ENCODE results near the gene PEAK3.

The PEAK3 gene

DNA sequence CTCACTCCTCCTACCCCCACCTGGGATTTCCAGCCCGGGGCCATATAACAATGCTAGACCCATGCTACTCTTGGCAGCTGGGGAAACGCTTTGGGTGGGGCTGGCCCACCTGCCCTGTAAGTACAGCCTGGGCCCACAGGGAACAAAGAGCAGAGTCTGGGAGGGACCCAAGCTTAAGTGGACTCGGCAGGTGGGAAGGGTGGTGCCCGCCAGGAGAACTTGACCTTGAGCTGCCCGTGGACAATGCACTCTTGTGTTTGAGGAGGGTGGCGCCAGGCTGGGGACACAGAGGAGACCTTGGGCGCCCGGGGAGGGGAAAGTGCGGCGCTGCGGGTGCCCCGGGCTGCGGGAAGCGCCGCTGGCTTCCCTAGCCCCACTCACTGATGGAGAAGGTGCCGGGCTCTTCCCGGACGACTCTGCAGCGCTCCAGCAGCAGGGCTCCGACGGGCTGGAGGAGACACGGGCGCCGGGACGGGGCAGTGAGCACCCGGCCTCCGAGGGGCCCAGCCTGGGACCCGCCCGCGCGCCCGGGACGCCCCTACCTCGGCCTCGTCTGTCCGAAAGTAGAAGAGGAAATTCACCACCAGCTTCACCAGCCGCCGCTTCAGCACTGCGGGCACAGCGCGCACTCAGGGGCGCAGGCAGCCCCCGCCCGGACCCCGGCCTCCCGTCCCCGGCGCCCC, 46.5 kb downstream of the PEAK3 start:
- DNase-seq, result peak; percentile 70

DNA sequence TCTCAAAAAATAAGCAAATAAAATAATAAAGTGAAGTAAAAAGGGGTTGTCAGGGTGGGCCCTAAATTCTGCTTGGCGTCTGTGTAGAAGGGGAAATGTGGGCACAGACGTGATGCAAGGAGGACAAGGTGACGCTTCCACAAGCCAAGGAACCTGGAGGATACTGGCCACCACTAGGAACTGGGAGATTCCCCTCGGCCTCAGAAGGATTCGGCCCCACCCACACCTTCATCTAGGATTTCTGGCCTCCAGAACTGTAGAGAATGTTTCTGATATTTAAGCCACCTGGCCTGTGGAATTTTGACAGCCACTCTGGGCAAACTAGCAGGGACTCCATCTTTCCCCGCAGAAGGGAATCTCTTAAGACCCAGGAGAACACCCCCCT, 47.0 kb downstream of the PEAK3 start:
- no peak for DNase-seq

DNA sequence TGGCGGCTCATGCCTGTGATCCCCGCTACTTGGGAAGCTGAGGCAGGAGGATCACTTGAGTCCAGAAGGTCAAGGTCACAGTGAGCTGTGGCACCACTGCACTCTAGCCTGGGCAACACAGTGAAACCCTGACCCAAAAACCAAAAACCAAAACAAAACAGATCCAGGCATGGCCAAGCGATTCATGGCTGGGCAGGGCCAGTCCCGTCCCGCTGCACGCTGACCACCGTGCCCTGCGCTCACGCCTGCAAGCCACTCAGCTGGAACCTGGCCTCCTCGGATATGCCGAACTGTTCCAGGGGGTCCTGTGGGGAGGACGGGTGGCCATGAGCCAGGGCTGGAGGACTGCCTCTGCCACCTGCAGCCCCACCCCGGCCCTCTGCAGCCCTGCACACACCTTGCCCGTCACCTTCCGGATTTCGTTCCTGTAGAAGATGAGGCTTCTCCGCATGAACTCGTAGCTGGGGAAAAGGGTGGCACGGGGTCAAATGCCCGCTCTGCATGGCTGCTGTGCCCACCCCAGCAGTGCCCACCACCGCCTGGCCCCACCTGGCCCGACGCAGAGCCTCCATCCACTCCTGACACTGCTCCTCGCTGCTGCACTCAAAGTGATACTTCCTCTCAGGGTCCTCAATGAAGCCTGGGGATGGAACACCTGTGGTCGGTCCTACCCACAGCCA, 48.2 kb downstream of the PEAK3 start:
- no peak for DNase-seq

DNA sequence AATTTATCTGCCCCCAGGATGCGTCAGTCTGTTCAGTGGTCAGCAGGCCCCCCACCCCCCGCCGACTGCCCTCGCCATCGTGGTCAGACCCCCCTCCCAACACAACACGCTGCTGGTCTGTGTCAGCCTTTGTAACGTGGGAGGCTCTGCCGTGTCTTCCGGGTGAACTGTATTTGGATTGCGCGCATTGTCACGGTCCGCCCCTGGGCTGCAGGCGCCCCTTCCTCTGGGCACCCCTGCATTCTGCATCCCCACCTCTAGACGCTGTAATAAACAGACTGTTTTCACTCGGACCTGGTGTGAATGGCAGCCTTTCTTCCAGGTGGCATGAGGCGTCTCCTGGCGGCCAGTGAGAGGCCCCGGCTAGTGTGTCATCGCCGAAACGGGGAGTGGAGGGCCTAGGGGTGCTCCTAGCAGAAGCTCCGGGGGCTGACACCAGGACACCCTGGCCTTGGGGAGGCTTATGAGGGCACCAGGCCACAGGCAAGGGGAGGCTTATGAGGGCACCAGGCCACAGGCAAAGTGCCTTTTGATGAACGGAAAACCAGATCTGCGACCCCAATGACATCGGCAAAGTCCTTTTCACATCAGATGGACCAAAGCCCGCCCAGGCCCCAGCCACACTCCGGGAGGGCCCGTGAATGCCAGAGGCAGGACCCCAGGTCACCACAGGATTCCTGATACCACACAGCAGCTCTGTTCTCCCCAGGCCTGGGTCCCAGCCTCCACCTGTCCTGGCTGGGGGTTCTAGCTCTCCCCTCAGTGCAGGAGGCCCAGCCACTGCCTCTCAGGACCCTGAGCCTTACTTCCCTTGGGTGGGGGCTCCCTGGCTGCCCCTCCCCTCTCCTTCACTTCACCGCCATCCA, 49.5 kb downstream of the PEAK3 start:
- no peak for DNase-seq

DNA sequence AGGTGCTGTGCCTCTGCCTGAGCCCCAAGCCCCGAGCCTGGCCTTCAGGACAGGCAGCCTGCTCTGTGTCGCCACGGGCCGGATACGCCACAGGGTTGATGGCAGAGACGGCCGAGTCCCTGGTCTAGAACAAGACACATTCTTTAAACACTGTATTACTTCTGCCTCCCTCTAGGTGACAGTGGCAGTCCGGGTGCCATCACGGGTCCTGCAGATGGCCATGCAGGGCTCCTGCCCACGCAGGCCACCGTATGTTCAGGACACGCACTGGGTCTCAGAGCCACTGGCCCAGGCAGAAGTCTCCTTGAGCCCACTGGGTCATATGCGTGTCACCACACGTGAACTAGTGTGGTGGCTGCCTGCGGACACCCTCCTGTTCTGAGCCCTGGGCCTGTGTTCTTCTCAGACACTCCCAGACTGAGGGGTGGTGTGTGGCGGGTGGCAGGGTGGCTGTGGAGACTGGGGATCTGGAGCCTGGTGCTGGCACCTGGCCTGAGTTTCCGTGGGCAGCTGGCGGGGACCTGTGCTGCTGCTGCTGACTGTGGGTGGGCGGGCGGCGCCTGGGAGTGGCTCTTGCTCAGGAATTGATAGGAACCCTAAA, 50.3 kb downstream of the PEAK3 start:
- no peak for DNase-seq

DNA sequence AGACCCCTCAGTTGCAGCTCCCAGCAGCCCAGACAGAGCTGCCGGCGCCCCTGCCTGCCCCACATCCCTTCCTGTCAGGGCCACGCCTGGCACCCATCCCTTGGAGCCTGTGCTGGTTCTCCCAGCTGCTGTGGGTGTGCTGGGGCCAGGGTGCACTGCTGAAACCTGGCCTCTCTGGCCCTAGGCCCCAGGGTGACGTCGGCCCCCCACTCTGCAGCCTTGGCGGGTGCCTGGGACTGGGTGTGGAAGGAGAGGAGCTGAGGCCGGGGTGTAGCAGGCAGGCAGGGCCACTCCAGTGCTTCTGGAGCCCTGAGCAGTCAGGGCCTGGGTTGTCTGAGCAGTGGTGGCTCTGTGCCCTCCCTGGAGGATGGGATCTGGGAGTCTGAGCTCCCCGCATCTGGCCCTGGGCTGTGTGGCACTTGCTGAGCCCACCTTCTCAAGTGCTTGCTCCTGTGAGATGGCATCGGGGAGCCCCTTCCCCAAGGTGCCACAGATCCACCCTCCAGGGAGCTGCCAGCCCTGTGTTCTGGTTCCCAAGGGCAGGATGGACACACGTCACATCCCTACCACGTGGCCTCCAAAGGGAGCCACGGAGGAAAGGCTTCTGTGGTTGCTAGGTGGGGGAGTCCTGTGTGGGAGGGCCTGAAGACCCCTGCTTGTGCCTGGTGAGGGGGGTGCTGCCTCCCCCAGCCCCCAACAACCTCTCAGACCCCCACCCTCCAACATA, 51.0 kb downstream of the PEAK3 start:
- DNase-seq, result no peak

DNA sequence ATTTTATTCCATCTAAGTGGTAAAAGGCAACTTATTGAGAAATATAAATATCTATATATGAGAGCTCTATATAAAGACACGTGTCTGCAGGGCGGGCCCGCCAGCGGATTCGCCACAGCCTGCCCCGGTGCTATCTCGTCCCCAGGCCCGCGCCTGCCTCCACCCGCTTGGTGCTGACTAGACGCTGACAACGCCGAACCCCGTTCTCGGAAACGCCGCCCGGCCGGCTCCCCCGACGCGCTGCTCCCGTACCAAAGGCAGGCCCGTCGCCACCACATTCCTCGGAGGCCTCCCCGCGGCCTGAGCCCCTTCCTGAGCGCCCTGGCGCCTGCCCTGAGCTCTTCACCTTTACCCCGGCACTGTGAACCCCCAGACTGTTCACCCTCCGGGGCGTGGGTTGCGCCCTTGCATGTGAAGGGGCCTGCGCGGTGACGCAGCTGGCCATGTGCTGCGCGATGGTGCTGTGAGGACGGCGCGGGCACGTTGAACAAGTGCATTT, 51.9 kb downstream of the PEAK3 start:
- DNase-seq, result no peak

DNA sequence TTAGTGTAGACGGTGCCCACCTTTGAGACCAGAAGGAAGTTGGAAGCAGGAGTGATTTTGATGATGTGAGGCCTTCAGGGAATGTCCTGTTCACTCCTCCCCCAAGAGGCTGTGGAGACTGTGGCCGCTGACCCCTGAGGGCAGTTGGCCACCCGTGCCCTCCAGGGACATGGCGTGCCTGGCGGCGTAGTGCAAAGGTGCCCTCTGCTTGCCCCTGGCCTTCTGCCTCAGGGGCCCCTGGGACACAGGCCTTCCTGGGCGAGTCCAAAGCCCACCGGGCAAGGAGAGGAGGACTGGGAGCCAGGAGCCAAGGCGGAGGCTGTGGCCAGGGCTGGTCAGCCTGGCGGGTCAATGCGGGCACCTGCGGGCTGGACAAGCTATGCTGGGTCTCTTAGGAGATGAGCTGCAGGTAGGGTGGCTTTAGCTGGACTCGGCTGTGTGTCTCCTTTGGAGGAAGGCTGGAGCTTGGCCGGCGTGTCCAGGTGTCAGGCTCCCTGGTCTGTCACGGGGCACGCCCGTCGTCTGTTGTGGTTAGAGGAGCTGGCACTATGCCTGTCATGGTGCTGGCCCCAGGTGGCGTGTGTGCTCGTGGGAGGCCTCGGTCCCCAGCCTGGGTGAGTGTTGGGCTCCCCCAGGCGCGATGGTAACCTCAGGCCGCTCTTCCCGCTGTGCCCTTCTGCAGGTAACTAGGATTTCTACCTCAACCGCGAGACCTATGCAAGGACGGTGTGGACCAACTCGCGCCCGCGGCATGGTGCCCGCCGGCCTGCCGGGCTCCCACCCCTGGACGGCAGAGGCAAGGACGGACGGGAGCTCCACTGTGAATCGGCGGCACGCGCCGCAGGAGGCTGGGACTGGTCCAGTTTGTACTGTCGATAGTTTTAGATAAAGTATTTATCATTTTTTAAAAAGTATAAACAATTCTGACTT, 52.6 kb downstream of the PEAK3 start:
- no peak for DNase-seq

DNA sequence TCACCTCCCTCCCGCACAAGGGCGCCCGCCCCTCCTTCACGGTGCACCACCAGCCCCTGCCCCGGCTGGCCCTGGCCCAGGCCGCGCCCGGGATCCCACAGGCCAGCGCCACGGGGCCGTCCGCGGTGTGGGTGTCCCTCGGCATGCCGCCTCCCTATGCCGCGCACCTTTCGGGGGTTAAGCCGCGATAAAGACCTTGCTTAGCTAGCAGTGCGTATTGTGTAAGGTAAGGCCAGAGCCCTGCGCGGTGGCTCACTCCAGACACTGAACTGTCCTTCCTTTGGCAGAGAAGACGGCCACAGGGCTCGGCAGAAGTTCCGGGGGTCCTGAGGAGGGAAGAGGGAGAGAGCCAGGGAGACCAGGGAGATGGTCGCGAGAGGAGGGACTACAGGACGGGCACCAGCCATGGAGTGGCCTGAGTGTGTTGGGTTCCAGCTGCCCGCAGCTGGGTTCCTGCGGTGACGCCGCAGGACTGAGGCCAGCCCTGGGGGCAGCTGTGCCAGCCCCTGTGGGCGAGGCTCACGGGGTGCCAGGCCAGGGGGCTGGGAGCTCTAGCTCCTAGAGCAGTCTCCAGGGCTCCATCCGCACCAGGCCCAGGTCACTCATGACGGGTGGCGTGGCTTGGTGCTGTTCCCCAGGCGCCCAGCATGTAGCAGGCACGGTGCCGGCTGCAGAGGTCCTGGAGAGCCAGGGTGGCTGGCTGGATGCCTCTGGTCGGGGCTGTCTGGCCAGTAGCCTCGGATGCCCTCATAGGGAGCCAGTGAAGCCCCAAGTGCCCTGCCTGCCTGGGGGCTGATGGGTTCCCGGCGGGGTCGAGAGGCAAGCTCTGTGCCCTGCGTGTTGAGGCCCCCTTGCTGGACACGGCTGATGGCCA, 53.6 kb downstream of the PEAK3 start:
- DNase-seq, result no peak

DNA sequence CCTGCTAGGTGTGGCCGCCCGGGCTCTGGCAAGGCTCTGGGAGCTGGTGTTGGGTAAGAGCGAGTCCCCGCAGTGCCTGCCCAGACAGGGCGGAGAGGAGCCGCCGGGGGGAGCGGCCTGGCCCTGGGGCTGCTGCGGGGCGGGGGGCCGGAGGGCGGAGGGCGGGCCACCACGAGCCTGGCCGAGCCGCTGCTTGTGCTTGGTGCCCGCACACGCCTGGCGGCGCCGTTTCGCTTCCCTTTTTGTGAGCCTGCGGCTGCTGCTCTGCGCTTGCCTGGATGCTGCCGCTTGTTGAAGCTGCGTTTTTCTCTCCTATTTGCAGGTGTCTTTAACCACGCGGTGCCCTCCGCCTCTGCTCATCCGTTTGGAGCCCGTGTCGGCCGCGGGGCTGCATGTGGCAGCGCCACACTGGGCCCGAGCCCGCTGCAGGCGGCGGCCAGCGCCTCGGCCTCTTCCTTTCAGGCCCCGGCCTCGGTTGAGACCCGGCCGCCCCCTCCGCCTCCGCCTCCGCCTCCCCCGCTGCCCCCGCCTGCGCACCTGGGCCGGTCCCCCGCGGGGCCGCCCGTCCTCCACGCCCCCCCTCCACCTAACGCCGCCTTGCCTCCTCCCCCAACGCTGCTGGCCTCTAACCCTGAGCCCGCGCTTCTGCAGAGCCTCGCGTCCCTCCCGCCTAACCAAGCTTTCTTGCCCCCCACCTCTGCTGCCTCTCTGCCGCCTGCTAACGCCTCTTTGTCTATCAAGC, 54.4 kb downstream of the PEAK3 start:
- DNase-seq, result no peak

DNA sequence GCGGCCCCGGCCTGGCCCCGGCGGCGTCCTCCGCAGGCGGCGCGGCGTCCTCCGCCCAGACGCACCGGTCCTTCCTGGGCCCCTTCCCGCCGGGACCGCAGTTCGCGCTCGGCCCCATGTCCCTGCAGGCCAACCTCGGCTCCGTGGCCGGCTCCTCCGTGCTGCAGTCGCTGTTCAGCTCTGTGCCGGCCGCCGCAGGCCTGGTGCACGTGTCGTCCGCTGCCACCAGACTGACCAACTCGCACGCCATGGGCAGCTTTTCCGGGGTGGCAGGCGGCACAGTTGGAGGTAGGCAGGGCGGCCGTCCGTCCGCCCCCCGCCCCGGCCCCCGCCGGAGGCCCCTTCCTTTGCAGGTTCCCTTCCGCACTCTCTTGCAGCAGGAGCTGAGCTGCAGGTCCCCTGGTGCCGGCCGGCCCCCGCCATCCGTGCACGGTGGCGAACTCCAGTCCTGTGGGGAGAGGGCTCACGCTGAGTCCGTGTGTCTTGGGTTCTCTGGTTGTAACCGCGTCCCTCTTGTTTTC, 55.1 kb downstream of the PEAK3 start:
- no peak for DNase-seq

DNA sequence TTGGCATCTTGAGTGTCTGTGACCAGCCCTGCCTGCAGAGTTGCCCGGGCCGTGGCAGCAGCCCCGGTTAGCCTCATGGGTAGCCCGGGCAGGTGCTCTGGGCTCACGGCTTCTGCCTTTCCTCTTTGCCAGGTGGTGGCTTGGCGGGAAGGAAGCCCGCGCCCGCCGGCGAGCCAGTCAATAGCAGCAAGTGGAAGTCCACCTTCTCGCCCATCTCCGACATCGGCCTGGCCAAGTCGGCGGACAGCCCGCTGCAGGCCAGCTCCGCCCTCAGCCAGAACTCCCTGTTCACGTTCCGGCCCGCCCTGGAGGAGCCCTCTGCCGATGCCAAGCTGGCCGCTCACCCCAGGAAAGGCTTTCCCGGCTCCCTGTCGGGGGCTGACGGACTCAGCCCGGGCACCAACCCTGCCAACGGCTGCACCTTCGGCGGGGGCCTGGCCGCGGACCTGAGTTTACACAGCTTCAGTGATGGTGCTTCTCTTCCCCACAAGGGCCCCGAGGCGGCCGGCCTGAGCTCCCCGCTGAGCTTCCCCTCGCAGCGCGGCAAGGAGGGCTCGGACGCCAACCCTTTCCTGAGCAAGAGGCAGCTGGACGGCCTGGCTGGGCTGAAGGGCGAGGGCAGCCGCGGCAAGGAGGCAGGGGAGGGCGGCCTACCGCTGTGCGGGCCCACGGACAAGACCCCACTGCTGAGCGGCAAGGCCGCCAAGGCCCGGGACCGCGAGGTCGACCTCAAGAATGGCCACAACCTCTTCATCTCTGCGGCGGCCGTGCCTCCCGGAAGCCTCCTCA, 55.7 kb downstream of the PEAK3 start:
- no peak for DNase-seq

DNA sequence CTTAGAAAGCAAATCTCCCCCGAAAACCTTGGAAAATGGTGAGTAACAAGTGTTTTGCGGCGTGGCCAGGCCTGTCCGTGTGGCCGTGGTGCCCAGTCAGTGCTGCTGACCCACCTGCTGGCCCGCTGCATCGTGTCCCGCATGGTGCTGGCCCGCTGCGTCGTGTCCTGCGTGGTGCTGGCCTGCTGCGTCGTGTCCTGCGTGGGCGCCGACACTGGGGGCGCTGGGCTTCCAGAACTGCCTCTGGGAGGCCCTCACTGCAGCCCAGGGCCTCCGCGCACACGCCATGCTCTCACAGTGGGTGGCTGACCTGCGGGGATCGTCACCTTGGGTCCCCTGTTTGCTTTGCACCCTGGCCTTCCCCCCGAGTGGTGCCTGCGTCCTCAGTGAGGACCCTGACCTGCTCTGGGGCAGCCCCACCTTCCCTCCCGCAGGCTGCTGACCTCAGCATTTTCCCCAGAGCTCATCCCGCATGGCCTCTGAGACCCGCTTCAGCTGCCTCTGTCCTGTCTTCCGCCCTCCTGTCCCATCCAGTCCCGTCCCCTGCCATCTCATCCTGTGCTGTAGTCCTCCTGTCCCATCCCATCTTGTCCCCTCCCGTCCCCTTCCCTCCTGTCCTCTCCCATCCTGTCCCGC, 56.4 kb downstream of the PEAK3 start:
- DNase-seq, result no peak

DNA sequence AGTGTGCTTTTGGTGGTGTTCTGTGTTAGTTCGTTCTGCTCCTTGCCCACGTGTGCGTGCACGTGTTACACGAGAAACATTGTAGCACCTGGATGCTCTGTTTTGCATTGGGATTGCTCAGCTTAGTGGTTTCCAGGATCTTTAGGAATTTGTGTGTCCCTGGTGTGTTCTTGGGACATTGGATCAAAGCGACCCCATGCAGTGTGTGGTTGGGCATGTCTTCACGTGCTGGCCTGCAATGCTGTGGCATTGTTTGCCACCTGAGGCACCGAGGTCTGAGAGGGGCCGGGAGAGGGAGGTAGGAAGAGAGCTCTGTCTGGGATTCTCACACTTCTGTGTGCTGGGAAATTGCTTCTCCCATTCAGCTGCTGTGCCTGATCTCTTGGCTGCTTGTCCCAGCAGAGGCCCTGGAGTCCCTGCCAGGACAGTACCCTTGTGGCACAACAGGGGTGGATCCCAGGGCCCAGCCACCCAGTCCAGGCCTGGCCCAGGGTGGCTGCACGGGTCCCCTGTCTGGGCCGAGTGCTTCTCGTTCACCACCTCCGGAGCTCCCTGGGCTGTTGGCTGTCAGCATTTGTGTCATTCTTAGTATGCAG, 57.1 kb downstream of the PEAK3 start:
- DNase-seq, result no peak
